GM12891 (cell line): ENCODE measurements around the gene MICALL2.

Experiments used
- POLR2A ChIP-seq: IDR thresholded peaks from 2 replicates; pipeline ENCODE4 v1.6.1; 2011; ENCODE audit warnings: low read depth, low read length, control low read depth
- POLR2AphosphoS5 ChIP-seq: IDR thresholded peaks from 2 replicates; pipeline ENCODE4 v1.6.1; 2011; ENCODE audit warnings: low read depth, low read length, control low read depth
- TAF1 ChIP-seq: IDR thresholded peaks from 2 replicates; pipeline ENCODE4 v1.6.1; 2011; ENCODE audit warnings: low read depth, low read length, control low read depth

GRCh38 chr7:1404898-1405548 is 54.2 kb downstream of the MICALL2 start:
- TF ChIP-seq POLR2AphosphoS5 = no peak
- no peak for TF ChIP-seq POLR2A
- no peak for TF ChIP-seq TAF1
